H54 (cell line): ENCODE measurements around the gene MRGPRF.
"Not testable (repeated sequence)": the region's sequence is repeated elsewhere in the genome, so short reads cannot be mapped to it uniquely, and the experiment has no call there.

Experiments used
- DNase-seq: peaks from one replicate; pipeline ENCODE4 v3.0.0; 2011; ENCODE audit warnings: low spot score, mixed read lengths; ENCODE audit not compliant: insufficient read length
- FAIRE-seq: peaks from 3 replicates; lab custom pipeline; 2011; peaks lifted over from hg19 to GRCh38; lab: Jason Lieb, UNC
- POLR2A ChIP-seq: IDR thresholded peaks from 2 replicates; pipeline ENCODE4 v1.6.1; 2011; ENCODE audit warnings: low read depth, mild to moderate bottlenecking, low read length

MRGPRF gene

DNA sequence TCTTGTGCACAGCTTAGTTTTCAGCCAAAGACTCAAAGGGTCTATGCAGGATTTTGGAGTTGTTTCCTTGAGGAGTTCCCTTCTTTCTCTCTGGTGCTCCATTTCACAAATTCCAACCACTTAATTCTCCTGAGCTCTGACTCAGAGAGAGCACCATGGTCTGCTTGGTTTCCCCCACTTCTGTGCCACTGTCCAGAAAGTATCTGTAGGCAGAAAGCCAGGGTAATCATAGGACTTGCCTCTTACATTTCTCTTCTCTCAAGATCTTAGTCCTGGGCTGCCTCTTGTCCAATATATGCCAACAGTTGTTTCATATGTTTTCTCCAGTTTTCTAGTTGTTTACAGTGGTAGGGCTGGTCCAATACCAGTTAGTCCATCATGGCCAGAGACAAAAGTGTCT is 25.8 kb downstream of the MRGPRF start:
- DNase-seq, result no peak
- TF ChIP-seq POLR2A, result no peak
- FAIRE-seq, result no peak

DNA sequence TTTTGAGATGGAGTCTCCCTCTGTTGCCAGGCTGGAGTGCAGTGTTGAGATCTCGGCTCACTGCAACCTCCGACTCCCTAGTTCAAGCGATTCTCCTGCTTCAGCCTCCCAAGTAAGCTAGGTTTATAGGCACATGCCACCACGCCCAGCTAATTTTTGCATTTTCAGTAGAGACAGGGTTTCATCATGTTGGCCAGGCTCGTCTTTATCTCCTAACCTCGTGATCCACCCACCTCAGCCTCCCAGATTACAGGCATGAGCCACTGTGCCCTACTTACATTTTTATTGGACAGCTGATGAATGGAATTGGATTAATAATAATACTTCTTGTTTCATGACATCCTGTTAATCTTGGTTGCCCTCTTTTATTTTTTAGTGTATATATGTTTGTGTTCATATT is 29.2 kb downstream of the MRGPRF start:
- FAIRE-seq (no peak), DNase-seq (no peak)
- TF ChIP-seq POLR2A, result no peak

DNA sequence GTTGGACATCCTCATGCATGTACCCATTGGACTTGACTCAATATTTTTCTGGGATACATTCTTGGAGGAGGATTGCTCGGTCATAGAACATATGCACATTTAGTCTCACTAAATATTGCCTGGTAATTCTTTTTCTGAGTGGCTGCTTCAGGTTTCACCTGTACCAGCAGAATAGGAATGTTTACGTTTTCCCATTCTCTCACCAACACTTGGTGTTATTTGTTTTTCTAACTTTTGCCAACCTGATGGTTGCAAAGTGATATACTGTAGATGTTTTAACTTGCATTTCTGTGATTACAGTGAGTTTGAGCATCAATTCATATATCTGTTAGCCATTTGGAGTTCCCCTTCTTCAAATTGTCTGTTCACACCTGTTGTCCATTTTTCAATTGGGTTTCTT is 30.9 kb downstream of the MRGPRF start:
- no peak for FAIRE-seq
- DNase-seq, result no peak
- TF ChIP-seq POLR2A, result no peak

DNA sequence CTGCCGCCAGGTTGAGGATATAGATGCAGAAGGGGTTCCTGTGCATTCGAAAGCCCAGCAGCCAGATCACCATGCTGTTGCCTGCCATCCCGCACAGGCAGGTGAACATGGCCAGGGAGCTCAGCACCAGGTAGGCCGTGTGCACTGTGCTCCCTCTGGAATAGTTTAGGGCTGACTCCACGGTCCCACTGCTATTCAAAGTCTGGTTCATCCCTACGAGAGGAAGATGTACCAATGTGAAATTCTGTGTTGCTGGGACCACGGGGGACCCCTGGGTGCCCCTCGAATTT is 32.3 kb downstream of the MRGPRF start, which contains the start of gene MRGPRD:
MRGPRD (minus strand) TSS at position 211 of the 290 bp plus-strand sequence; CDS start at position 211, 0 bp downstream.
- no peak for TF ChIP-seq POLR2A
- DNase-seq (no peak), FAIRE-seq (no peak)

DNA sequence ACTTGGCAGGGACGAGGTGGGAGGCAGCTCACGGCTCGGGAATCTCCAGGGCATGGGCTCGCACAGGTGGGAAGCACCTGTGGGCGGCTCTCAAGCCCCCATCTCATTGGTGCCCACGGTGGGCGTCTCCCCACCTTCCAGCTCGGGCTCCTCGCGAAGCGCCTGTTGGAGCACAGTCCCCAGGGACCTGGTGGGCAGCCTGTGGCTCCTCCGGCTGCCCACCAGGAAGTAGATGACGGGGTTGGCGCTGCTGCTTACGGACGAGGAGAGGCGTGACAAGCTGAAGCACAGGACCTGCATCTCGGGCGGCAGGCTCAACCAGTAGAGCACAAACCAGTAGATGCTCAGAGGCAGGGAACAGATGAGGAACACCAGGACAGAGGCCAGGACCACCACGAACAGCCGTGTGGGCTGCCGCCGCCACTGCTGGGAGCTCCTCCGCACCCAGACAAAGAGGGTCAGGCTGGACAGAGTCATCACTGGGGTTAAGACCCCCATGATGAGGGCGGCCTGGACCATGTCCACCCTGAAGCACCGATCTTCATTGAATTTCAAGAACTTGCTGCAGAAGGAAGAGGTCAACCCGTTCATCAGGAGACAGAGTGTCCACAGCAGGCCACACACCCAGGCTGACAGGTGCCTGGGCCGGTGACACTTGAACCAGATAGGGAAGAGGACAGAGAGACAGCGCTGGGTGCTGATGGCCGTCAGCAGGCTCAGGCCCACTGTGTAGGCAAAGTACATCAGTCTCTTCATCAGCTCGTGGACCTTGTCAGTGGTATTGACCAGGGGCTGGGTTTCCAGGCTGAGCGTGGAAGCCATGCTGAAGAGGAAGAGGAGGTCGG is 32.9 kb downstream of the MRGPRF start:
- DNase-seq, result no peak
- TF ChIP-seq POLR2A, result no peak
- no peak for FAIRE-seq

DNA sequence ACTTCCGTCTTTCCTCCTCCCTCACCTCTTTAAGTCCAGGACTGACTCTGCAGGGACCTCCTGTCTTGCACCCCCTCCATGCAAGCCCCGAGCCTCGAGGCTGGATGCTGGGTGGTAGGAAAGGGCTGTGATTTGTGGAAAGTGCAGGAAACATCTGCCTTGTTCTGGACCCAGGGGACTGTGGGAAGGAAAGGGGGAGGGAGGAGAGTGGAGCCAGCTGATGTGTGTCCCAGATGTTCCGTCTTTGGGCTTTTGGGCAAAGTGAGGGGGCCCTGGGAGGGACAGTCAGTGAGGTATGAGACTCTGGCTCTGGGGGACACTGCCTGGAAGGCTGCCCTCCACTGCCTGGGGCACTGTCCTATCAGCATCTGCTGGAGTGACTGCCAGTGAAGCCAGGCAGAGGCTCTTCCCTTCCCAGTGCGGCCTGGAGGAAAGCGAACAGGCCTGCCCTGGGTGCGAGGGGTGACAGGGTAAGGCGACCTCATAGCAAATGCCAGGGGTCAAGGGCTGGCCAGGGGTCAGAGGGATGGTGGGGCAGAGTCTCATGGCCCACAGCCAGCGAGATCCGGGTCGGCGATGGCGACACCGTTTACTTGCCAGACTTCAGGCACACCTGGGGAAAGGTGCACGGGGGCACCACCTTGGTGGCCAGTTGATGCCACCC is 34.0 kb downstream of the MRGPRF start:
- FAIRE-seq (no peak), DNase-seq (no peak)

DNA sequence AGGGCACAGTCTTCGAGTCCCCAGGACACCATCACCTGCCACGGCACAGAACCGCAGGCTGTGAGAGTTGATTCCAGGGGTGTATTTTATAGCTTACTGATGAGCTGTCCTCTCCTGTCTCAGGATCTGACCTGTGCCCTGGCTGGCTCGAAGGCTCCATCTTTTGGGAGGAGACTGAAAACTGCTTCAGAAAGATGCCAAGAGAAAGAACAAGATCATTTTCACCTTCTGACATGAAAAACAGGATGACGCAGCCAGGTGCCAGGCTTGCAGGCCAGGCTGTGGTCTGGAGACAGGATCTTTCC is 34.5 kb downstream of the MRGPRF start:
- FAIRE-seq, result no peak

More for the DNA sequence above, 34.0 kb downstream of the MRGPRF start:
- no peak for TF ChIP-seq POLR2A

DNA sequence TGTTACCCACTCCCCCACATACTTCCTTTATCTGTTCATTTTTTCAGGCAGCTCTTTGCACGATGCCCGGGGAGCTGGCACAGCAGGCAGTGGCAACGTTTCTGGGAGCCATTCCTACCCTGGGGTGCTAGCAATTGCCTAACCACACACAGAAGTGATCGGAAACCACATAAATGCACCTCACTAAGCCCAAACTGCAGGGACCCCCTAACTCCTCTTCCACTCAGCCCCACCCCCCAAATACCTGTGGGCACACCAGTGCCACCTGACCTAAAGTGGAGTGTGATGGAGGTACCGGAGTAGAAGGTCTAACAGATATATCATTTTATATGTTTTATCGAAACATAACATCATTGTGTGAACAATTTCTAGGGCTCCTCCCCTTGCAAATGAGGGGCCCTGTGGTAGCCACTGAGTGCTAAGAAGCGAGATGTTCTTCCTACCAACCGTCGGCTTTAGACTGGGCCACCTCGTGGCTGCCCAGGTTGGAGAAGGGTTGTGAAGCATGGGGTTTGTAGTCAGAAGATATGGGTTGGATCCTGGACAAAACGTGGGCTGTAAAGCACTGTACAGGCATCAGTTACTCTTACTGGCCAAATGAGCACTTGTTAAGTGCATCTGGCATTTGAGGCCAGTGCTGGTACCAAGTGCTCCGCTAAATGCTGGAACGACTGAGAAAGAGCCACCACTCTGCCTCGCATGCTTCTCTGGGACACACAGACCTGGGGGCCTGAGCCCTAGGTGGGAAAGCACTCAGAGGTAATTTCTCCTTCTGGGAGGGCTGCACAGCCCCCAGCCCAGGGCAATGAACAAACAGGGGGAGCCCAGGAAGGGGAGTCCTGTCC is 35.0 kb downstream of the MRGPRF start:
- no peak for DNase-seq
- TF ChIP-seq POLR2A, result no peak
- FAIRE-seq, result no peak

More for the DNA sequence above, 34.5 kb downstream of the MRGPRF start:
- TF ChIP-seq POLR2A, result no peak
- no peak for DNase-seq

DNA sequence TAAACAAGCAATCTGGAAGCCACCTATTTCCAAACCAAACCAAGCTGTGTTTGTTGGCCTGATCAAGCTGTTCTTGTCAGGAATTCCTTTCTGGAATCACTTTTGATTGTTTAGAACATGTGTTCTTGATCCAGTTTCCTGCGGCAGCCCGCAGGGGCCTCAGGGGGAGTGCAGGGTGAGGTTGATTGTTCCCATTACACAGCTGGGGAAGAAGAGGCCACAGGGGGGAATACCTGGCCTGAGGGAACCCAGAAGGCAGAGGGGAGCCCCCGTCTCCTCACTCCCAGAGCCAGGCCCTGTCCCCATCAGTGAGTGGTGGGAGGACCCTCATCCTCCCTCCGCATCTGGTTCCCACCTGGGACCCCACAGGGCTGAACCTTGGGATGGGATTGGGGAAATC is 36.5 kb downstream of the MRGPRF start:
- FAIRE-seq, result no peak
- no peak for DNase-seq
- no peak for TF ChIP-seq POLR2A

DNA sequence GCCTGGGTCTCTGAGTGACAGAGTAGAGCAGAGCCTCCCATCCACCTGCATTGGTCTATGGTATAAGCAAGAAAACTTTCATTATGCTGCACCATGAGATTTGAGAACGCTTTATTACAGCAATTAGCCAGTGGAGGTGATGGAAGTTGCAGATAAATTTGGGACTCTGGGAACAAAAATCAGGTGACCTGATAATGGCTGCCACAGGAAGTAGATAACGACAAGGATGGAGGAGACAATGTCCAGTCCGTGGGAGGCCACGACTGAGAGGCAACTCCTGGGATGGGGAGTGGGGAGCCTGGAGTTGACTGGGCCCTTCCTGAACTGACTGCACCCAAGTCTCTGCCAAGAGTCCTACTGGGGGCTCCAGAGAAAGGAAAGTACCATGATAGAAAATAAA is 37.0 kb downstream of the MRGPRF start:
- DNase-seq, result no peak
- no peak for FAIRE-seq
- TF ChIP-seq POLR2A, result no peak

DNA sequence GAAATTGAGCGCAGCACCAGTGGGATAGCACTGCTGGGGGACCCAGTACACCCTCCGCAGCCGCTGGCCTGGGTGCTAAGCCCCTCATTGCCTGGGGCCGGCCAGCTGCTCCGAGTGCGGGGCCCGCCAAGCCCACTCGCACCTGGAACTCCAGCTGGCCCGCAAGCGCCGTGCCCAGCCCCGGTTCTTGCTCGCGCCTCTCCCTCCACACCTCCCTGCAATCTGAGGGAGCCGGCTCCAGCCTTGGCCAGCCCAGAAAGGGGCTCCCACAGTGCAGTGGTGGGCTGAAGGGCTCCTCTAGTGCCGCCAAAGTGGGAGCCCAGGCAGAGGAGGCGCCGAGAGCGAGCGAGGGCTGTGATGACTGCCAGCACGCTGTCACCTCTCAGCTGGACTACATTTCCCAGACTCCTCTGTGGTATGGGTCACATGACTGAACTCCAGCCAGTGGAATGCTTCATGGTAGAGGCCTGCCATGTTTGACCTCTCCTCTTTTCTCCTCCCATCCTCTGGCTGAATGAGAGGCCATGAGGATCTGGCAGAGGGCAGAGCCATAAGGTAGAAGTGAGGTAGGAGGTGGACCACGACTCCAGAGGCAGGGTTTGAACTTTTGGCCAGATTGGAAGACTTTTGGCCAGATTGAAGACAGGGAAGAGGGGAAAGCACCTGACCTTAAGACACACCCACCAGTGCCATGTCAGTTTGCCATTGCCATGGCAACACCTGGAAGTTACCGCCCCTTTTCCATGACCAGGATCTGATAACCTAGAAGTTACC is 38.4 kb downstream of the MRGPRF start:
- FAIRE-seq (no peak), DNase-seq (peak; percentile 67)
- no peak for TF ChIP-seq POLR2A

DNA sequence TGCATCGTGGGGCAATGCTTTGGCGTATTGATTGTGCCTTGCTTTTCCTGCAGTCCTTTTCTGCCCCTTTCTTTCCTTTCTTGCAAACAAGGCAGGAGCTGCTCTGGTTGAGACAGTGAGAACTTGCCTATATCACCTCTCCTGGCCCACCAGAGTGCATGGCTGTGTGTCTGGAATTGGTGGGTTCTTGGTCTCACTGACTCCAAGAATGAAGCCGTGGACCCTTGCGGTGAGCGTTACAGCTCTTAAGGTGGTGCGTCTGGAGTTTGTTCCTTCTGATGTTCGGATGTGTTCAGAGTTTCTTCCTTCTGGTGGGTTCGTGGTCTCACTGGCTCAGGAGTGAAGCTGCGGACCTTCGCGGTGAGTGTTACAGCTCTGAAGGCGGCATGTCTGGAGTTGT is 39.3 kb downstream of the MRGPRF start:
- FAIRE-seq, result not testable (repeated sequence)

DNA sequence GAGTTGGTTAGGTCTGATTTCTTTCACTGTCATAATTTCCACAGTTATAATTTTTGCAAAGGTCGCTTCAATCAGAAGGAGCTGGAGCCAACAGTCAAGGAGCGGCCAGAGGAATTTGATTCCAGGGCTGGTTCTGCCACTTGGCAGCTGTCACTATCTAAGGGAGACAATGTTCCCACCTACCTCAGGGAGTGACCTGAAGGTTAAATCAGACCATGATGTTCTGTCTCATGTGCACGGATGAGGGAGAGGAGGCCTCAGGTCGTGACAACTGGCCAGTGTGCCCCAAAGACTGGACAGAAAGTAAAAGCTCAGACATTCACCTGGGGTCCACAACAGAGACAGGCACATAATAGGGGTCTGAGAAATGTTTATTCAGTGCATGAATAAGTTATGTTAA is 39.8 kb downstream of the MRGPRF start:
- FAIRE-seq, result no peak
- no peak for DNase-seq
- TF ChIP-seq POLR2A, result no peak

More for the DNA sequence above, 39.3 kb downstream of the MRGPRF start:
- not testable (repeated sequence) for DNase-seq
